ENCODE results near the gene CIDEB.

The CIDEB gene

DNA sequence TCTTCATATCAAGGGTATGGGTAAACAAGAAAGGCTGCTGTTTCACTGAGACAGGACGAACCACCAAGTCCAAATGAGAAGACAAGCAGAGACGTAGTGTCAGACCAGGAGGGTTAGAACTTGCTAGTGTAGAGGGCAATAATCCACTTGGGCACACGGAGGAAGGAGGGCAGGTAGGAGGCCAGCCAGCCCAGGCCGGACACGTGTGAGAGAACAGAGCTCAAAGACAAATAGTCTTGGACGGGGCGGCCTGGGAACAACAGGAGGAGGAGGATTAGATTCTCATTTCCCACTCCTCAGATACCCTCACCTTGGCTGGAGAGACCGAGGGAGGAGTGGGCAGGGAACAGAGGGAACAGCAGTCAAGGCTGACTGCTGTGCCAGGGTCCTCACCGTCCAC lies 17.0 kb downstream of the CIDEB start:
- DNase-seq (ENCODE audit: low read depth) = no peak

DNA sequence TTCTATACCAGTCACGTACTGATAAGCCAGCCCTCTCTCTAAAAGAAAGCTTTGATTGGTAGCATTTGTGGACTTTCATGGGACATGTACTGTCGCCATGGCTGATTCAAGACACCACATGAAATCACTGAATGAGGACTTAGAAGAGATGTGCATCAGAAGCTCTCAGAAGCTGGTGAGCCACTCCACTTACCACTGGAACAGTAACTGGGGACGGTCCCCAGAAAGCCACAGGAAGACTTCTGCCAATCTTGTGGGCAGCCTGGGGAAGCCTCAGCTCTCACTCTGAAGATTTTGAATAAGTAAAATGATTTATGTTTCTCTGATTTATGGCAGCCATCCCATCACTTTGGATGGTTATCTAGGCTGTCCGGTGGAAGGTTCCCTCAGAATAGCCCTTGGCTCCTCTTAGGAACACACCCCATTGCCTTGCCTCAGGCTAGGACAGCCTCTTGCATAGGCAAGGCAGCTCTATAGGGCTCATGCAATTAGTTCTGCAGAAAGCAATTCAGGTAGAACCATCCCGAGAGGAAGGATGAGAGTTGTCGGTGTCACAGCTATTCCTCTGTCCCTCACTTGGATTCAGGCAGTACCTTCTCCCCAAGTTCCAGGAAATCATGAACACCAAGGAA lies 18.0 kb downstream of the CIDEB start:
- DNase-seq (ENCODE audit: low read depth) = no peak

DNA sequence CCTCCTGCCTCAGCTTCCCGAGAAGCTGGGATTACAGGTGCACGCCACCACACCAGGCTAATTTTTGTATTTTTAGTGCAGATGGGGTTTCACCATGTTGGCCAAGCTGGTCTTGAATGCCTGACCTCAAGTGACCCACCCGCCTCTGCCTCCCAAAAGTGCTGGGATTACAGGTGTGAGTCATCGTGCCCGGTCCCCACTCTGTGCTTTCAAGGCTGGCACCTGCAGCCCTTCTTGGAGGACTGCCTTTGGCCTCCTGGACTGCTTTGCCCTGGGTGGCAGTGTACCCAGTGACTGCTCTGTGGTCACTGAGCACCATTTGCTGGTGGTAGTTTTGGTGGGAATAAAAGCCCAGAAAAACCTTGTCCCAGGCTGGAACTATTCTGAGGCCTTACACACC lies 20.8 kb downstream of the CIDEB start:
- DNase-seq (ENCODE audit: low read depth) = no peak

DNA sequence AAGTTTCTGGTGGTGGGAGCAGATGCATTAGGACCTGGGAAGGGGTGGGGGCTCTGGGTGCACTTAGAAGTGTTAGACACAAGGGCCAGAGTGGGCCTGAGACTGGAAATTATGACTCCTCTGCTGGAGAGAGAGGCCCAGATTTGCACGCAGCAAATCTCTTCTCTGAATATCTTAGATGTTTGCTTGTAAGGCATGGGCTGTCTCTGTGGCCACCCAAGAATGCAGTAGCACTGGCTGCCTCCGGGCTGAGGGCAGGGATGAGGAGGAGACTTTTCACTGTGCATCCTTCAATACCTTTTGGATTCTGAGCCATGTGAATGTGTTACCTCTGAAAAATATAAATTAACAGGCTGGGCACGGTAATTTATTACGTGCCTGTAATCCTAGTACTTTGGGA lies 22.4 kb downstream of the CIDEB start:
- no peak for DNase-seq (ENCODE audit: low read depth)

DNA sequence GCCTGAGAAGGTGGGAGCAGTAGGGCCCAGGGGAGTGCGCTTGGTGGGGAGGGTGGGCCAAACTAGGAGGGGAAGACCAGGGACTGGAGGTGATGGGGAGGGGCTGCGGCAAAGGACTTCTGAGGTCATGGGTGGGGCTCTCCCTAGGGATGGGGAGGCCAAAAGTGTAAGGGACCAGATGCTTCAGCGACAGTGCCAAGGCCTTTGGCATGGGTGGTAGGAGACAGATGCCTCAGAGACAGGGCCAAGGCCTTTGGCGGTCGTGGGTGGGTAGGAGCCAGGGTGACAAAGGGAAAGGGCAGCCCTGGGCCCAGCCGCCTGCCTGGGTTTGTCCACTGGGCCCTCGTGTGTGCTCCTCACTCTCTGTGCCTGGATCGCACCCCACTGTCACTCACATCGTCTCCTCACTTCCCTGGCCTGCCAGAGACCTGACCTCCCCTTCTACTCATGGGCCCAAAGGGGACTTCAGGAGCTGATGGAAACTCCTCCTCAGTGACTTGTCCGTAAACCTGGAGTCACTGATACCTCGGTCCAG lies 23.2 kb downstream of the CIDEB start:
- no peak for DNase-seq (ENCODE audit: low read depth)

DNA sequence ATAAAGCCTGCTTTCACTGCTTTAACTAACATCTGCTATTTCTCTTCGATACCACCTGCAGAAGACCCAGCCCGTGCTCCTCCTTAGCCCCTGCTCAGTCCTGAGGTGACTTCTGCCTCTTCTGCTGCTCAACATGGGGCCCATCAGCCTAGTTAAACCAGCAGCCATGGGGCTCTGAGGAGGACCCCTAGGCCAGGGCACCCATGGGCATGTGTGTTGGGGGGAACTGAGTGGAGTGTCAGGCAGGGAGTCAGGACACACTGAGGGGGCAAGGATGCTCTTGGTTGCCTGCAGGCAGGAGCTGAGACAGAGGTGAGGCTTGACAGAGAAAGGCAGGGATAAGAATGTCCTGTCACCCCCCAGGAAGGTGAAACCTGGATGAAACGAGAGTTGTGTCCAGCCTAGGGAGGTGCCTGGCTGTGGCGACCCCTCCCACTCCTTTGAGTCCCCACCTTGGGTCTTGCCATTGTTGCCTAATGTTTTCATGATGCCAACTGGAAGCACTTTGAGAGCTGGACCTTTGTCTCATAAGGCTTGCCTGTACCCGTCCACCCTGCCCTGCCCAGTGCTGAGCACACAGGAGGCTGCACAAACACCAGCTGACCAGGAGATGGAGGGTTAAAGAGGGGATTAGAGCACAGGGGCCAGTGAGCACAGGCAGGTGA lies 23.8 kb downstream of the CIDEB start:
- DNase-seq (ENCODE audit: low read depth) = no peak

DNA sequence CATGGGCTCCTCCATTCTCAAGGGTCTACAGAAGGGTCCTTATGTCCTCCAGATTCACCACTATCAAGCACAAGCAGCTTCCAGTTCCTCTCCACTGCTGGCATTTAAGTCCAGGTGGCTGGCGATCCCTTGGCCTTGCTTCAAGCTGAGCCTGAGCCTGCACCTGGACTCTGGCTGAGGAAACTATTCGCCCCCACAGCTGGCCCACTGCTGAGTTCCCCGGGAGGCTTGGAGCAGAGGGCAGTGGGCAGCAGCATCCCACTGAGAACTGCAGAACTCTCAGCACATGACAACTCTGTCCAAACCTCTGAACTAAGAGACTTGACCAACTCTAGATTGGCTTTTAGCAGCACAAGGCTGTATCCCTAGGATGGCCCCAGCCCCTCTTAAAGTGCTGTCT lies 25.0 kb downstream of the CIDEB start:
- no peak for DNase-seq (ENCODE audit: low read depth)

DNA sequence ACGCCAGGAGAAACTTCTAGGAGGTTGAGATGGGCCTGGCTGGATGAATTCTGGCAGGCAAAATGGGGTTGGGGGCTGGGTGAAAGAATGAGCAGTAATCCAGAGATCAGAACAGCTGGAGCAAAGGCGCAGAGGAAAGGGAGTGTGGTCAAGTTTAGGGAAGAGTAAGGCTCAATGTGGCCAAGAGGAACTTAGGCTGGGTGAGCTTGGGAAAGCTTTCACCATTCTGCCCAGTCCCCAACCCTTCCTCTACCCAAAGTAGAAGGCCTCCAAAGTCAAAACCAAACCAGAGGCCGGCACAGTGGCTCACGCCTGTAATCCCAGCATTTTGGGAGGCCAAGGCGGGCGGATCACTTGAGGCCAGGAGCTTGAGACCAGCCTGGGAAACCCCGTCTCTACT lies 26.1 kb downstream of the CIDEB start:
- no peak for DNase-seq (ENCODE audit: low read depth)

DNA sequence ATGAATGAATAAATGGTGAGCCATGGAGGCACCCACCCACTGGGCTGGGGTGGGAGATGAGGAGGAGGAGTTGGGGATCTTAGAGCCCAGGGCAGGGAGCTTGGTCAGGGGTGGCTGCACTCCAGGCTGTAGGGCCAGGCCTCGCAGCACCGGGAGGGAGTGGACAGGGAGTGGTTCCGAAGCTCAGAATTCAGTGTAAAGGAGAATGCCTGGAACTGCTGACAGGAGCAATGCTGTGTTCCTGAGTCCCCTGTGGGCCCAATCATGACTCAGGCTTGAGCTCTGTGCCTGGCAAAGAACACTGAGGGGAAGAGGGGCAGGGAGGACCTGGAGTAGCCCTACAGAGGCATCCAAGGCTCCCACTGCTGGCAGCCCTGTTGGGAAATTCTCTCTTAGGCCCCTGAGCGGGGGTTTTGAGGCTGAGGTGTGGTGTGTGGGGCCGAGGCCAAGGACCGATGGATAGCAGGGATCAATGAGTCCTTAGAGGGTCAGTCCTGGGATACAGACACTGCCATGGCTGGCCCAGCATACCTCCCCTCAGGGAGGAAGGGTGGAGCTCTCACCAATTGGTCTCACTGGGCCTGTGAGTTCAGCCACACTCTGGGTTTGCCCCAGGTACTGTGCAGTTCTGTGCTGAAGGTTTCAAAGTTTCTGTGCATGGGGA lies 26.8 kb downstream of the CIDEB start:
- no peak for DNase-seq (ENCODE audit: low read depth)

DNA sequence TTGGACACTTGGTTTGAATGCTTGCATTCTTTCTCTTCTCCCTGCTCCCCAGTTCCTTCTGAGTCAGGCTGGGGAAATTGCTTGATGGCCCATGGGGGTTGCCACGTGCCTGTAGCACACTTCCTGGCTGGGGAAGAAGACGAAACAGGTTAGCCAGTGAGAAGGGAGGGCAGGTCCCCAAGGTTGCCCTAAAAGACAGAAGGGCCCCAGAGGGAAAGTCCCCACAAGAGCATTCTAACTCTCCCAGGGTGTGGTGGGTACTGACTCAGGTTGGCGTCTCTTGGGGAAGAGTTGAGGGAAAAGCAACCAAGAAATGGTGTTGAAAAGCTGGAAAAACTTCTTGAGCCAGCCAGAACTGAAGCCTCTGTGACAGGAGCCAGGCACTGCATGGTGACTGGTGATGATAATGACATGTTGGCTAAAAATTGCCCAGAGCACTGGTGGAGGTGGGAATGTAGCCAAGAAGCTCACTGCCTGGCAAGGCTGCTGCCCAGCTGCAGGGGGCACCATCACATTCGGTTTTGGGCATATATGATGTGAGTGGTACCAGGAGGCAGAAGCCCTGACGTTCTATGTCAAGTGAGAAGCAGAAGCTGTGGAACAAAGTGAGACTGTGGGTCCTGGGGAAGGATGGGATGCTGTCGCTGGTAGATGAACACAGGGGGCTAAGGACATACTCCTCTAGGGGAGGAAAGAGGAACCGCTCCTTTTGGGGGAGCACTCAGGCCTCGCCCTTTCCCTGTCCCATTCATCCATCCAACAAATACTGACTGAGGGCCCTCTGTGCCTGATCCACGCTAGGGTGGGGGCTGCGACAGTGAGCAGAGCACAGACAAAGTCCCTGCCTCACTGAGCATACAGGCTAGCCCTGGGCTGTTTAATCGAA lies 28.2 kb downstream of the CIDEB start:
- no peak for DNase-seq (ENCODE audit: low read depth)

DNA sequence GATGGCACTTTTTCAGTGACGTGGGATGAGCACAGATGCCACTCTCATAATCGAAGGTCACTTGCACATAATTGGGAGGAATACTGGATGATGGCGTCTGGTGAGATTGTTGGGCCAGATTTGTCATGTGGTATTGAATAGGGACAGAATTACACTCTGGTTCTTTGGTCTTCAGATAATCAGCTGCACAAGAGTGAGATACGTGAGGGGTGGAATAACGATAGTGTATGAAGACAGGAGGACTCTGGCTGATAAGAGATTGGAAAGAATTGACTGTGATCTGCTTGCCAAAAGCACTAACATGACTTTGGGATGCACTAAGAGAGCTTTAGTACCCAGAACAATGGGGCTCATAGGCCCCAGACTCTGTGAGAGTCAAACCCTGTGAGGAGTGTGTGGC lies 29.4 kb downstream of the CIDEB start:
- no peak for DNase-seq (ENCODE audit: low read depth)

DNA sequence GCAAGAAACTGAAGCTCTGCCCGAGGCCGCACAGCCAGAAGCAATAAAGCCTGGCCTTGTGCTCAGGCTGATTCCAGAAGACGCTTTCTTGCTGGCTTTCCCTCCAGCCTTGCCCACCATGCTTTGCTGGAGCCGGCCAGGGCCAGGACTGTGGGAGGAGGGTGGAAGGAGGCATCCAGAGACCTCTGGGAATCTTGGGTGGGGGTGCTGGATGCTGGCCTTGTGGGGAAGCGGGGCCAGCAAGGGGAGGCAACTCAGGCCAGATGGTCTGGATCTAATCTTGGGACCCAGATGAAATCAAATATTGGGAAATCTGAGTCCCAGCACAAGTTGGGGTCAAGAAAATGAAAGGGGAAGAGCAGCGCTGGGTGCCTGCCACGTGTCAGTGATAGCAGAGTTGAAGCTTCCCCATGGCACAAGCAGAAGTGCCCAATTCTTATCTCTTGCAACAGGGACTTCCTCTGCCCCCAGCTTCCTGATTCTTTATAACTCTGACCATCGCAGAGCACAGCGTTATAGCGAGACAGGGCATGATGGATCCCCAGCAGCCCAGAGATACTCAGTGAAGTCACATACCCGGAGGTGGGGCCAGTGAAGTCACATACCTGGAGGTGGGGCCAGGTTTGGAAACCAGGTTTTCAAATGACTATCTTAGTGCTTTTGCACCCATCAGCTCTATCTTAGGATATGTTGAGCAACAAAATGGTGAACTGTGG lies 30.0 kb downstream of the CIDEB start:
- DNase-seq (ENCODE audit: low read depth) = no peak

DNA sequence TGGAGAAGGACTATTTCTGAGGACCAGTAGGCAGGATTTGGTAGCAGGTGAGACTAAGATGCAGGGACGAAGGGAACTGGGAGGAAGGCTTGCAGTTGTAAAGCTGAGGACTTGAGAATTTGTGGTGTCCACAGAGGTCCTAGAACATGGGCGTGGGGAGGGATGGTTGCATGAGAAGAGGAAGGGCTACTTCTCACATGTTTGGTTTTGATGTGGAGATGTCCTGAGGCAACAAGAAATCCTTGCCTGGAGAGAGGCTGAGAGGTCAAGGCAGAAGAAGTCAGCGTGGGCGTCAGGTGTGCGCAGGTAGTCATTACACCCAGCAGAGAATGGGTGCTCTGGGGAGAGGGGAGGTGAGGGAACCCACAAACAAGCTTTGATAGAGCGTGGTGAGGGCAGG lies 30.7 kb downstream of the CIDEB start:
- DNase-seq (ENCODE audit: low read depth) = no peak

DNA sequence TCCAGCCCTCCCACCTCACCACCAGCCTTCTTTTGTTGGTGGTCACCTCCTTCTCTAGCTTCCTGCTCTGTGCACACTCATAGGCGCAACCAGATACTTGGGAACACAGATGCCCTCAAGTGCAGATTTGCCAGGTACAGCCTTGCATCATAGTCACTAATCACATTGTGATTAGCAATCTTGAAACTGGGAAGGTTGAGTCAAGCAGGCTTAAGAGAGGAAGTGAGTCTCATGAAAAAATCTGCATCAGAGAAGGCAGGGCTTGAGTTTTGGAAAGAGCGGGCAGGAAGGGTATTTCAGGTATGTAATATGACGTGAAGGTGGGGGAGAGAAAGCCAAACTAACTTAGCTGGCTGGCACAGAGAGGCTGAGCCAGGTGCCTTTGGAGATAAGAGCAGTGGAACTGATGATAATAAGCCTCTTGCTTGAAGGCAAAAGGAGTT lies 33.7 kb downstream of the CIDEB start:
- DNase-seq (ENCODE audit: low read depth) = peak; percentile 7

DNA sequence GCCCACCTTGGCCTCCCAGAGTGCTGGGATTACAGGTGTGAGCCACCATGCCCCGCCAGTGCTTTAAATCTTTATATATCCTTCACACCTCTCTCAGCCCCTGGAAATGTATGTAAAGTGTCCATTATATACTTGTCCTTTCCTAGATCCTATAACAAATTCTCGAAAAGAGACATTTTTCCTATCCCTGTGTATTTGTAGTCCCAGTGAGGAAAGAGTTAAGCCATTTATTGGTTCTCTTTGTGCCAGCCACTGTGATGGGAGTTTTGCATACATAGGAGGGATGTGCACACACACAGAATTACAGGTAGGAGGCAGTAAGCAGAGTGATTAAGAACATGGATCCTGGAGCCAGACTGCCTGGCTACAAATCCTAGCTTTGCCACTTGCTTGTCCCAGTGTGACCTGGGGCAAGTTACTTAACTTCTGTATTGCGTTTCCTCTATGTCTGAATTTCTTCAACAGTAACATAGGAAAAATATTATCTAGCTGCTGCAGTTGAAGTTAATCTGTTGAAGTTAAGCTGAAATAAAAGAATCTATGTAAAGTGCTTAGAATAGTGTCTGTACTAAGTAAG lies 34.3 kb downstream of the CIDEB start:
- DNase-seq (ENCODE audit: low read depth) = no peak

DNA sequence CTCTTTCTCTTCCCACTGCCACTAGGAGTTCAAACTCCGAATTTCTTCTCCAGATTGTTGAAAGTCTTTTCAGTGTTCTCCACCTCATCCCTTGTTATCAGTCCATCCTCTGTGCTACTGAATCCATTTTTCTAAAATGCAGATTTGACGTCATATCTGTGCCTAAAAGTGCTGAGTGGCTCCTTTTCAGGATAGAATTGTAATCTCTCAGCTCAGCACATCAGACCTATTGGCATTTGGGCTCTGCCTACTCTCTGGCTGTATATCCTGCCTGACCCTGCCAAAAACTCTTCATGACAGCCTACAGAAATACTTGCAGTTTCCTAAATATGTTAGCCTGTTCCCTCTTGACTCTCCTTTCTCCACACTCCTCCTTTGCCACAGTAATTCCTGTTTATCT lies 35.3 kb downstream of the CIDEB start:
- no peak for DNase-seq (ENCODE audit: low read depth)

DNA sequence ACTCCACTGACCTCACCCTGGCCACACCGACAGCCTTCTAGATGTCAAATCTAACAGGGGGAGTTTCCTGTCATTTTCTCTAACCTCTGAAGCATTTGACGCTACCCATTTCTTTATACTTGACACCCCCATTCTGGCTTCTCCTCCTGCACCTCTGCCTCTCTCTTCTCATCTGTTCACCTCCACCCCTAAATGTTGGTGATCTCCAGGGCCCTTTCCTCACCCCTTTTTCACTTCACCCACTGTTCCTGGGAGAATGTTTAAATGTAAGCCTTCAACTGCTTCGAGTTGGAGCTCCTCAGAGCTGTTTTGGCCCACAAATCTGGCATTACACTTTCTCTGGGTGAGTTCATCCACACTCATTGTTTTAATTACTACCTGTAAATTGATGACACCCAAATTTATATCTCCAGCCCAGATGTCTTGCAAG lies 35.9 kb downstream of the CIDEB start:
- no peak for DNase-seq (ENCODE audit: low read depth)

DNA sequence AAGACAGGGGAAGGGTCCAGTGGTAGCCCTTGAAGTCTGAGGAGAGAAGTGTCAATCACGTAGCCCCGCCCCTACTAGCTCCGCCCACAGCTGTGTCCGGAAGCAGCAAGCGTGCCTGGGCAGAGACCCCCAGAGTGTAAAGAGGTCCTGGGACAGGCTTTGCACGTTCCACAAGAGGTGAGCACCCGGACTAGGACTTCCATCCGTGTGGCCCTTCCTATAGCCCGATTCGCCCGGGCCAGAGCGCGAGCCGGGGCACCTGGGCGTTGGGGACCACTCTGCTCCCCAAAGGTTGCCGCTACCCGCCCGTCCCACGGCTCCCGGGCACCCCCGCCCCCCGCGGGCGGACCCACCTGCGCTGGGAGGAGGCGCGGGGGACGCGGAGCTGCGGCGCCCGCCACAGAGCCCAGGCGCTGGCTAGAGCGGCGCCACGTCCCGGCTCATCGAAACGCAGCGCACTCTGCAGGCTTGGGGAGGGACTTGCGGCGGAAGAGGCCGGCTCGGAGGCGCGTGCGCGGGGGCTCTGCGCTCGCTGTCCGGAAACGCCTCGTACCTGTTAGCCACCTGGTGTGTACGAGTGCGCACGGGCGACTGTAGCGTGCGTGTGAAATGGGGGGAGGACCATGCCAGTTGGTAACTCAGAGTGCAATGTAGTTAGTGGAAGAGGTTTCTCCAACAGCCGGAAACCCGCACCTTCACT lies 36.5 kb downstream of the CIDEB start, which contains the start of gene RABGGTA:
TSS of gene RABGGTA (minus strand) at position 464 of the 700 bp plus-strand sequence. CDS start 482 bp downstream, outside the sequence.
- DNase-seq (ENCODE audit: low read depth) = peak; percentile 91

DNA sequence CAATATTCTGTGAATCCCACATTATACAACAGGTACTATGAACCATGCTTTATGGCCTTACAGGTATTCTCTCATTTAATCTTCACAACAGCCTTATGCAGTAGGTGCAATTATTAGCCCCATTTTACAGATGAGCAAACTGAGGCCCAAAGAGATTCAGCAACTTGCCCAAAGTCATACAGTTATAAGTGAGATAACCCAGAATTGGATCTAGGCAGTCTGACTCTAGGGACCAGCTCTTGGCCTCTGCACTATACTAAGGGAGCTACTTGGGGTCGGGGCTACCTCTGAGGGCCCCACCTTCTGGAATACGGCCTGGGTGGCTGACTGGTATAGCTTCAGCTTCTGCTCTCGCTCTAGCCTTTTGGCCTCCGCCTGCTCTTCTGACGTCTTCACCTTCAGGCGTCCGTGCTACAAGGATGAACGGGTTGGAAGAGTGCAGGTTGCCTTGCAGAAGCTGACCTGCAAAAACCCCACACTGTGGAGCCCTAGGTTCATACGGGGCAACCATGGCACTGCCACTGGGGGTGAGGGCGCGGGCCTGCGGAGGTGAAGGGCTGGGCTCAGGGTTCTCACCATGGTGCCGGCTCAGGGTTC lies 37.1 kb downstream of the CIDEB start:
- DNase-seq (ENCODE audit: low read depth) = no peak

All from activated T-helper 1 cell treated with Interleukin-2 at 50 U/mL for 16 hours (primary cell).